HepG2 (cell line): ENCODE measurements around the gene PATZ1. TPM values are rescaled to one million over a fixed set of nuclear protein-coding genes. Genes with fewer than 3 reads are reported as not detected.

ENCODE experiments used
- ATF1 ChIP-seq: IDR thresholded peaks from 2 replicates; pipeline ENCODE4 v1.6.1; 2016; ENCODE audit warnings: mild to moderate bottlenecking, control low read depth
- BATF2 ChIP-seq: sonication (generic); formaldehyde crosslinking; IDR thresholded peaks from 2 replicates; pipeline ENCODE4 v1.8.0; 2022; ENCODE audit warnings: mild to moderate bottlenecking, missing genetic modification reagents, moderate library complexity
- CHCHD3 ChIP-seq: sonication (generic); formaldehyde crosslinking; IDR thresholded peaks from 2 replicates; pipeline ENCODE4 v1.8.0; 2022; ENCODE audit warnings: mild to moderate bottlenecking, missing genetic modification reagents, moderate library complexity
- CREB1 ChIP-seq, 2 experiments: fragments of 450-650 bp in 1 of 2; IDR thresholded peaks; 2 replicates each; pipeline ENCODE4 v1.6.1; 2016 to 2017; ENCODE audit warnings: control low read depth in 1 of 2, mild to moderate bottlenecking in 1 of 2, missing compliant biosample characterization in 1 of 2, missing genetic modification characterization in 1 of 2
- HCFC1 ChIP-seq: fragments of 150-350 bp; IDR thresholded peaks from 2 replicates; pipeline ENCODE4 v1.6.1; 2014; ENCODE audit warnings: low read depth, low read length
- HINFP ChIP-seq: sonication (generic); formaldehyde crosslinking; IDR thresholded peaks from 2 replicates; pipeline ENCODE4 v1.4.0; 2020; ENCODE audit warnings: low read depth, mild to moderate bottlenecking, missing genetic modification reagents
- HNF1B ChIP-seq: sonication (generic); formaldehyde crosslinking; IDR thresholded peaks from 2 replicates; pipeline ENCODE4 v1.5.1; 2020; ENCODE audit warnings: mild to moderate bottlenecking, moderate library complexity, missing genetic modification reagents
- MTF2 ChIP-seq: sonication (generic); formaldehyde crosslinking; IDR thresholded peaks from 2 replicates; pipeline ENCODE4 v1.5.0; 2020; ENCODE audit warnings: missing genetic modification reagents, borderline replicate concordance
- NKX3-1 ChIP-seq: sonication (generic); formaldehyde crosslinking; IDR thresholded peaks from 2 replicates; pipeline ENCODE4 v1.5.0; 2020; ENCODE audit warnings: missing genetic modification reagents
- RBM22 ChIP-seq: fragments of 200-400 bp; formaldehyde crosslinking; optimal IDR thresholded peaks from 2 replicates; pipeline ENCODE3; 2017; ENCODE audit warnings: mild to moderate bottlenecking, low read length, moderate library complexity
- SMARCC2 ChIP-seq: fragments of 450-650 bp; IDR thresholded peaks from 2 replicates; pipeline ENCODE4 v1.6.1; 2017; ENCODE audit warnings: antibody characterized with exemption, mild to moderate bottlenecking
- TRAFD1 ChIP-seq: sonication (generic); formaldehyde crosslinking; IDR thresholded peaks from 2 replicates; pipeline ENCODE4 v1.5.1; 2020; ENCODE audit warnings: missing genetic modification reagents, mild to moderate bottlenecking, borderline replicate concordance
- YEATS4 ChIP-seq: sonication (generic); formaldehyde crosslinking; IDR thresholded peaks from 2 replicates; pipeline ENCODE4 v1.4.0; 2020; ENCODE audit warnings: missing genetic modification reagents, borderline replicate concordance
- ZNF20 ChIP-seq: sonication (generic); formaldehyde crosslinking; IDR thresholded peaks from 2 replicates; pipeline ENCODE4 v1.4.0; 2020; ENCODE audit warnings: mild to moderate bottlenecking, moderate library complexity, missing genetic modification reagents
- ZNF232 ChIP-seq: sonication (generic); formaldehyde crosslinking; IDR thresholded peaks from 2 replicates; pipeline ENCODE4 v1.4.0; 2020; ENCODE audit warnings: missing genetic modification reagents, borderline replicate concordance
- ZNF75D ChIP-seq: sonication (generic); formaldehyde crosslinking; IDR thresholded peaks from 2 replicates; pipeline ENCODE4 v1.8.1; 2023; ENCODE audit warnings: missing genetic modification reagents, mild to moderate bottlenecking, borderline replicate concordance
- ZNF768 ChIP-seq: sonication (generic); formaldehyde crosslinking; IDR thresholded peaks from 2 replicates; pipeline ENCODE4 v1.4.0; 2020; ENCODE audit warnings: missing genetic modification reagents
- polyA plus RNA-seq, 8 experiments: library from polyadenylated mRNA; depleted of rRNA in 3 of 8; stranded (reverse) in 7 of 8; unstranded in 1 of 8; fragments of >200 nt; fragmentation: Illumina TruSeq in 4 of 8; extraction: Trizol in 4 of 8; gene quantifications; 2 replicates each; pipeline versions ENCODE4 v1.2.1 to v1.2.3, GENCODE V29; 2011 to 2016; ENCODE audit warnings: low read depth in 4 of 8, missing spikeins in 1 of 8, mixed read lengths in 1 of 8; ENCODE audit not compliant: insufficient read depth in 1 of 8
- total RNA-seq, 5 experiments: library from RNA; depleted of rRNA; stranded (reverse); fragments of >200 nt; fragmentation: Illumina TruSeq; extraction: Trizol; gene quantifications; 2 replicates each; pipeline ENCODE4 v1.2.3, GENCODE V29; 2016; ENCODE audit warnings: low read depth in 1 of 5
- TF ChIP-seq, protein P1 (sequence below): sonication (generic); formaldehyde crosslinking; IDR thresholded peaks from 2 replicates; pipeline ENCODE4 v1.5.0; 2020; ENCODE audit warnings: missing genetic modification reagents, mild to moderate bottlenecking, borderline replicate concordance
- TF ChIP-seq, protein P2 (sequence below): sonication (generic); formaldehyde crosslinking; IDR thresholded peaks from 2 replicates; pipeline ENCODE4 v1.8.0; 2022; ENCODE audit warnings: missing genetic modification reagents, mild to moderate bottlenecking, inconsistent platforms, borderline replicate concordance

The PATZ1 gene
- total and polyA plus RNA-seq, 2 of the 13 experiments (the other 11 are each of a cell fraction or from before 2014, with no cell fraction given) = 24.9 to 30.5 TPM

- TF ChIP-seq HNF1B (no peak), HINFP (CRISPR knock-in tag) (peak; percentile 68; the same call in 1 of the 2 replicates), RBM22 (no peak), CHCHD3 (CRISPR knock-in tag) (no peak), ATF1 (CRISPR knock-in tag) (no peak), BATF2 (CRISPR knock-in tag) (no peak; the same call in 1 of the 2 replicates), SMARCC2 (no peak), HCFC1 (no peak), ZNF768 (CRISPR knock-in tag) (no peak), ZNF75D (CRISPR knock-in tag) (no peak), TRAFD1 (CRISPR knock-in tag) (no peak), CREB1 (IDR thresholded peaks at IDR 0.05) (peak; percentile 55), CREB1 (CRISPR knock-in tag; IDR thresholded peaks at IDR 0.05) (no peak), ZNF232 (CRISPR knock-in tag) (peak; percentile 73; the same call in 1 of the 2 replicates), ZNF20 (CRISPR knock-in tag) (no peak), YEATS4 (CRISPR knock-in tag) (peak; percentile 77; the same call in 1 of the 2 replicates), NKX3-1 (peak; percentile 85), MTF2 (CRISPR knock-in tag) (no peak)
- TF ChIP-seq, protein P1, sequence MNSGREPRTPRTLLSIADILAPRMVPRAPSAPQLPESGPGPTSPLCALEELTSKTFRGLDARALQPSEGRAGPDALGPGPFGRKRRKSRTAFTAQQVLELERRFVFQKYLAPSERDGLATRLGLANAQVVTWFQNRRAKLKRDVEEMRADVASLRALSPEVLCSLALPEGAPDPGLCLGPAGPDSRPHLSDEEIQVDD (CRISPR knock-in tag) = peak; percentile 72; the same call in 1 of the 2 replicates
- TF ChIP-seq, protein P2, sequence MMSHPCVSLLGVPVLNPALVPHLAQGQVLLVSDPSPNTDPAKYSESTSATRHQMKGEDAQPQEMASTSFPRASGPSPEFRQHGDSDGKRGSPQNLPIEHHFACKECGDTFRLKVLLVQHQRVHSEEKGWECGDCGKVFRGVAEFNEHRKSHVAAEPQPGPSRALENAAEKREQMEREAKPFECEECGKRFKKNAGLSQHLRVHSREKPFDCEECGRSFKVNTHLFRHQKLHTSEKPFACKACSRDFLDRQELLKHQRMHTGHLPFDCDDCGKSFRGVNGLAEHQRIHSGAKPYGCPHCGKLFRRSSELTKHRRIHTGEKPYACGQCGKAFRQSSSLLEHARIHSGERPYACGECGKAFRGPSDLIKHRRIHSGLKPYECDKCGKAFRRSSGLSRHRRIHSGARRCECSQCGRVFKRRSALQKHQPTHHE = 0 out of 2 replicates have a peak, but pooled peaks have one; percentile 32
Observed at GRCh38 chr22:31290494-31291471, 55.4 kb downstream of the PATZ1 start (continued).
